Measurements from ENCODE around the gene TEX52.

The TEX52 gene

DNA sequence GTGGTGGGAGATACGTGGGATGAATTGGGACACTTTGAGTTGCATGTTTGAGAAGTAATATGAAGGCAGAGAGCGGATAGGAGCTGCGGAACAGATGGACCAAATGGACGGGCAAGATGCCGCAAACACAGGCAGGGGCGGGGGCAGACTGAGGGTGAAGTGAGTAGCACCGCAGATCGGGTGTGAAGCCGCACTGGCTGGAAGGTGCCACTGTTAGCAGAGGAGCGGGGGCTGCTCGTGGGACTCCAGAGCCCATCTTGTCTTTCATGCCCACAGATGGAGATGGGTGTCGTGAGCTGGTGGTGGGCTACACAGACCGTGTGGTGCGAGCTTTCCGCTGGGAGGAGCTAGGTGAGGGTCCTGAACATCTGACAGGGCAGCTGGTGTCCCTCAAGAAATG is 37.0 kb downstream of the TEX52 start:
- peaks cover 10% of the 10 kb centered on the region for H3K4me1 Mint-ChIP-seq
- ATAC-seq (replicated peaks; ENCODE audit: extremely low read depth, poor library complexity, severe bottlenecking), result no peak
- H3K4me3 Mint-ChIP-seq, result no peak overlapping the region
- H3K36me3 Mint-ChIP-seq (ENCODE audit: insufficient read depth), result peaks cover 51% of the 10 kb centered on the region
- no peaks in the 10 kb centered on the region for H3K27me3 Mint-ChIP-seq
- no peaks in the 10 kb centered on the region for H3K9me3 Mint-ChIP-seq
- H3K27ac Mint-ChIP-seq (ENCODE audit: low read depth), result no peak overlapping the region
- no peak for DNase-seq (ENCODE audit: low spot score in 2 of 2)

DNA sequence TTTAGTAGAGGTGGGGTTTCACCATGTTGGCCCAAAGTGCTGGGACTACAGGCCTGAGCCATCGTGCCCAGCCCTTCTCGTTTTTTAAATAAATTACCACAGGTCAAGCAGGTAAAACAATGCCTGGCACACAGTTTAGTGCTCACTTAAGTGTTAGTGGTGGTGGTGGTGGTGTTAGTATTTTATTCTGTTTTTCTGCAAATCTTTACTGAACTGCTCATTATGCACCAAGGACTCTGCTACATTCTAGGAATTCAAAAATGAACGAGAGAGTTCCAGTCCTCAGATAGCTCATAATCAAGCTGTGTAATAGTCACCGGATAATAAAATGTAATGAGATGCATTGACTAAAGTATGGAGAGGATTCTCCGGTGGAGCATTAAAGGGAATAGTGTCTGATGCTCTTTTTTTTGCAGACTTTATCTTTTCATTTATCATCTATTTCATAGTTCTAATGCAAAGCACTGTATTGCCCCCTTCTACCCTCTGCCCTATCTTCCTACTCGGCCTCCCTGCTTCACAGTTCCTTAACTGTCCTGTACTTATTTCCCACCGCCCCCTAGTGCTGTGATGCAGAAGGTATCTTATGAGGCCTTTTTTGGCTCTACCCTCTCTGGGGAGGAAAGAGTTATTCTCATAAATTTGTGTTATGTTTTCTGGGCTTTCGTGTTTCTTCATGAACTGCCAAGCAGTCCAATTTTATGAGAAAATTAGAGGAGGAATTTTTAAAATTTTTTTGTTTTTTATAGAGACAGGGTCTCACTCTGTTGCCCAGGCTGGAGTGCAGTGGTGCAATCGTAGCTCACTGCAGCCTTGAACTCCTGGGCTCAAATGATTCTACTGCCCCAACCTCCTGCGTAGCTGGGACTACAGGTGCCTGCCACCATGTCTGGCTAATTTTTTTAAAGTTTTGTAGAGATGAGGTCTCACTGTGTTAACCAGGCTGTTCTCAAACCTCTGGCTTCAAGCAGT is 43.3 kb downstream of the TEX52 start:
- Mint-ChIP-seq H3K9me3 (no peaks in the 10 kb centered on the region), H3K4me1 (peaks cover 25% of the 10 kb centered on the region), H3K27ac (ENCODE audit: low read depth) (peak overlapping the region; percentile 99), H3K27me3 (no peaks in the 10 kb centered on the region), H3K4me3 (peak overlapping the region; percentile 97), H3K36me3 (ENCODE audit: insufficient read depth) (peaks cover 28% of the 10 kb centered on the region)
- DNase-seq (ENCODE audit: low spot score in 2 of 2) (no peak), ATAC-seq (replicated peaks; ENCODE audit: extremely low read depth, poor library complexity, severe bottlenecking) (no peak)

GRCh38 chr12:2812290-2813213 is 44.3 kb downstream of the TEX52 start, which contains the start of gene ITFG2:
ITFG2 (plus strand) TSS chr12:2812668; CDS start chr12:2812761, 93 bp downstream.
- Mint-ChIP-seq H3K9me3 (no peaks in the 10 kb centered on the region), H3K27ac (ENCODE audit: low read depth) (peak within 1 kb of the TSS; percentile 99), H3K4me3 (peak within 1 kb of the TSS; percentile 97), H3K27me3 (no peaks in the 10 kb centered on the region), H3K36me3 (ENCODE audit: insufficient read depth) (peaks cover 20% of the 10 kb centered on the region), H3K4me1 (peaks cover 25% of the 10 kb centered on the region)
- ATAC-seq (replicated peaks; ENCODE audit: extremely low read depth, poor library complexity, severe bottlenecking) (peak; percentile 93), DNase-seq (ENCODE audit: low spot score in 2 of 2) (peak; percentile 90 to 93)

GRCh38 chr12:2811801-2812200 is 45.0 kb downstream of the TEX52 start:
- peak overlapping the region; percentile 99 for H3K27ac Mint-ChIP-seq (ENCODE audit: low read depth)
- no peak for ATAC-seq (replicated peaks; ENCODE audit: extremely low read depth, poor library complexity, severe bottlenecking)
- H3K4me3 Mint-ChIP-seq, result peak overlapping the region; percentile 97
- H3K9me3 Mint-ChIP-seq, result no peaks in the 10 kb centered on the region
- DNase-seq (ENCODE audit: low spot score in 2 of 2), result no peak
- H3K36me3 Mint-ChIP-seq (ENCODE audit: insufficient read depth), result peaks cover 17% of the 10 kb centered on the region
- peaks cover 25% of the 10 kb centered on the region for H3K4me1 Mint-ChIP-seq
- no peaks in the 10 kb centered on the region for H3K27me3 Mint-ChIP-seq

DNA sequence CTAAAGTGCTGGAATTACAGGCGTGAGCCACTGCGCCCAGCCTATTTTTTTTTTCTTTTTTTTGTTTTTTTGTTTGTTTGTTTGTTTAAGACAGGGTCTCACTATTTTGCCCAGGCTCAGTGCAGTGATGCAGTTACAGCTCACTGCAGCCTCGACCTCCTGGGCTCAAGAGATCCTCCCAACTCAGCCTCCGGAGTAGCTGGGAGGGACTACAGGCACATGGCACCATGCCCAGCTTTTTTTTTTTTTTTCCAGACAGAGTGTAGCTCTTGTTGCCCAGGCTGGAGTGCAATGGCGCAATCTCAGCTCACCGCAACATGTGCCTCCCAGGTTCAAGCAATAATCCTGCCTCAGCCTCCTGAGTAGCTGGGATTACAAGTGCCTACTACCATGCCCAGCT is 50.1 kb downstream of the TEX52 start:
- H3K4me3 Mint-ChIP-seq, result no peak overlapping the region
- H3K27me3 Mint-ChIP-seq, result no peaks in the 10 kb centered on the region
- no peak overlapping the region for H3K27ac Mint-ChIP-seq (ENCODE audit: low read depth)
- no peaks in the 10 kb centered on the region for H3K9me3 Mint-ChIP-seq
- DNase-seq (ENCODE audit: low spot score in 2 of 2) (no peak), ATAC-seq (replicated peaks; ENCODE audit: extremely low read depth, poor library complexity, severe bottlenecking) (no peak)
- H3K4me1 Mint-ChIP-seq, result no peaks in the 10 kb centered on the region
- peaks cover 10% of the 10 kb centered on the region for H3K36me3 Mint-ChIP-seq (ENCODE audit: insufficient read depth)

DNA sequence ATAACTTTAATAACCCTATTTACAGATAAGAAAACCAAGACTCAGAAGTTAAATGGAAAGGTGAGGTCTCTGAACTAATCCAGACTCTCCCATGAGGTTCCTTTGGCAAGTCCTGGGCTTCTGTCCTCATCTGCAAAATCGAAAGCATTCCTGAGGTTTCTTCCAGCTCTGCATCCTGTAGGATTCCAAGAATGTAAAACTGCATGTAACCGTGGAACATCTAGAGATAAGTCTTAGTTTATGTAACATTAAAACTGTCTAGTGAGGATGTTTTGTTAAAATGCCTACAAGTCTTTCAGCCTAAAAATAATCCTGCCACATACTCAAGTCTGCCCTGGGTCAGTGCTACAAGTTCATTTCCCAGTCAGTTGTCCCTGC is 51.7 kb downstream of the TEX52 start:
- DNase-seq (ENCODE audit: low spot score in 2 of 2), result no peak
- Mint-ChIP-seq H3K36me3 (ENCODE audit: insufficient read depth) (peaks cover 22% of the 10 kb centered on the region), H3K4me1 (no peaks in the 10 kb centered on the region), H3K27me3 (no peaks in the 10 kb centered on the region), H3K9me3 (no peaks in the 10 kb centered on the region), H3K27ac (ENCODE audit: low read depth) (no peak overlapping the region), H3K4me3 (no peak overlapping the region)
- ATAC-seq (replicated peaks; ENCODE audit: extremely low read depth, poor library complexity, severe bottlenecking), result no peak

GRCh38 chr12:2804393-2805142 is 52.3 kb downstream of the TEX52 start:
- no peak for ATAC-seq (replicated peaks; ENCODE audit: extremely low read depth, poor library complexity, severe bottlenecking)
- H3K4me3 Mint-ChIP-seq, result no peak overlapping the region
- no peaks in the 10 kb centered on the region for H3K4me1 Mint-ChIP-seq
- peaks cover 27% of the 10 kb centered on the region for H3K36me3 Mint-ChIP-seq (ENCODE audit: insufficient read depth)
- no peaks in the 10 kb centered on the region for H3K27me3 Mint-ChIP-seq
- no peak for DNase-seq (ENCODE audit: low spot score in 2 of 2)
- H3K27ac Mint-ChIP-seq (ENCODE audit: low read depth), result no peak overlapping the region
- no peaks in the 10 kb centered on the region for H3K9me3 Mint-ChIP-seq

DNA sequence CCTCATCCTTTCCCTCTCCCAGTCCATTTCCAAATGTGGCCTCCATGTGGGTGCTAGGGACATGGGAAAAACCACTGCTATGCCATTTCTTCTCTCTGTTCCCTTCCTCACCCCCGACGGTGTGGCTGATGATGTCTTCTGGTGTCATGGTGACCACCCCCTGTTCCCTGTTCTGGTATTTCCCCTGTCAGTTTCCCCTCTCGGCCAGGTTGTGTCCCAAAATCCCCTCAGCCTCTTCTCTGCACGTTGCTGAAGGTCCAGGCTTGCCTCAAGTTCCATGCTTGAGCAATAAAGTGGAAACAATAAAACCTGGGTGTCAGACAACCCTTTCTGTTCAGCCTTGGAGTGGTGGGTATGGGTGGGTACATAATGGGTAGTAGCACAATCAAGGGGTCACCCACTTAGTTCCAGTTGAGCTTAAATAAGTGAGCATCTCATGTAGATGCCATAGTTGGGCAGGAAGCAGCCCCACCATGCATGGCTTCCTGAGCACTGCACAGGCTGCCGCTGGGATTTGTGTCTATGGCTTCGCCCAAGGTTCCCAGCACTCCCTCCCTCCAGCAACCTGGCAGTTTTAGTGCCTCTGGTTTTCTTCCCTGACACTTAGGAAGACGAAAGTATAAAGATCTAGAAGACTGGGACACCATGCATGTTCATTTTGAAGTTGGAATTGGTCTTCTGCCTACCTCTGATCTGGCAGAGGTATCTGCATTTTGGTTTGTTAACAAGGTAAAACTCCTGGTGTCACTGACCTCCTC is 53.0 kb downstream of the TEX52 start:
- peaks cover 30% of the 10 kb centered on the region for H3K36me3 Mint-ChIP-seq (ENCODE audit: insufficient read depth)
- no peak overlapping the region for H3K4me3 Mint-ChIP-seq
- ATAC-seq (replicated peaks; ENCODE audit: extremely low read depth, poor library complexity, severe bottlenecking) (no peak), DNase-seq (ENCODE audit: low spot score in 2 of 2) (no peak)
- H3K27ac Mint-ChIP-seq (ENCODE audit: low read depth), result no peak overlapping the region
- H3K4me1 Mint-ChIP-seq, result no peaks in the 10 kb centered on the region
- H3K27me3 Mint-ChIP-seq, result no peaks in the 10 kb centered on the region
- H3K9me3 Mint-ChIP-seq, result no peaks in the 10 kb centered on the region

- Mint-ChIP-seq H3K9me3 (no peaks in the 10 kb centered on the region), H3K27ac (ENCODE audit: low read depth) (peak overlapping the region; percentile 76), H3K36me3 (ENCODE audit: insufficient read depth) (peaks cover 37% of the 10 kb centered on the region), H3K27me3 (no peaks in the 10 kb centered on the region), H3K4me1 (peaks cover 6% of the 10 kb centered on the region), H3K4me3 (no peak overlapping the region)
- ATAC-seq (replicated peaks; ENCODE audit: extremely low read depth, poor library complexity, severe bottlenecking), result no peak
- DNase-seq (ENCODE audit: low spot score in 2 of 2), result no peak
Observed at GRCh38 chr12:2801044-2801783, 55.6 kb downstream of the TEX52 start.

DNA sequence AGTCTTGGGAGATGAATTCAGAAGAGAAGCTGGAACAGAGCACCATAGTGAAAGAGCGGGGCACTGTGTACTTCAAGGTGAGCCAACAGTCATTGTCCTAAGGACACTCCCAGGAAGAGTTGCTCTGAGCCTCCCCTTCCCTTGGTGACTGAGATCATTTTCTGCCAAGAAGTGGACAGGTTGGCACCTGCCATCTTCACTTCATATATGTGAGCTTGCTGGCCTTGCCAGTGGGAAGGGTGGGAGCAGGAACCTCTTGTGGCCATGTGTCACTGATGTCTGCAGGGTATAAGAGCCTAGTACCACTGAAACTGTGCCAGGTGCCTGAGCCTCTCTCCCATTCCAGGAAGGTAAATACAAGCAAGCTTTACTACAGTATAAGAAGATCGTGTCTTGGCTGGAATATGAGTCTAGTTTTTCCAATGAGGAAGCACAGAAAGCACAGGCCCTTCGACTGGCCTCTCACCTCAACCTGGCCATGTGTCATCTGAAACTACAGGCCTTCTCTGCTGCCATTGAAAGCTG is 56.7 kb downstream of the TEX52 start:
- Mint-ChIP-seq H3K4me3 (no peak overlapping the region), H3K9me3 (no peaks in the 10 kb centered on the region), H3K27ac (ENCODE audit: low read depth) (peak overlapping the region; percentile 76), H3K36me3 (ENCODE audit: insufficient read depth) (peaks cover 40% of the 10 kb centered on the region), H3K27me3 (no peaks in the 10 kb centered on the region), H3K4me1 (peaks cover 9% of the 10 kb centered on the region)
- ATAC-seq (replicated peaks; ENCODE audit: extremely low read depth, poor library complexity, severe bottlenecking) (no peak), DNase-seq (ENCODE audit: low spot score in 2 of 2) (no peak)
